ENCODE measurements around the gene NDC80. TPM values are rescaled to one million over a fixed set of nuclear protein-coding genes. Genes with fewer than 3 reads are reported as not detected.

Gene NDC80
- total RNA-seq, 1 donor from 2014 or later = 5.2 TPM

Other genes with a start within 250 kb of the NDC80 start
- gene METTL4, start 52 bp upstream of the NDC80 start, total RNA-seq = 7.9 and 11.0 TPM in 2 replicates
- gene SMCHD1, start 84.2 kb downstream of the NDC80 start, total RNA-seq = 28.0 and 37.5 TPM in 2 replicates